BLaER1 (cell line): ENCODE data around the gene PARD3B.

Experiments used
- H3K27ac ChIP-seq: shearing (Covaris generic); formaldehyde crosslinking; 2 replicates; pipeline ENCODE4 v1.8.1; 2022
- H3K27me3 ChIP-seq: shearing (Covaris generic); formaldehyde crosslinking; 2 replicates; pipeline ENCODE4 v1.8.1; 2022
- H3K36me3 ChIP-seq: shearing (Covaris generic); formaldehyde crosslinking; 2 replicates; pipeline ENCODE4 v1.8.1; 2022
- H3K4me1 ChIP-seq: shearing (Covaris generic); formaldehyde crosslinking; 2 replicates; pipeline ENCODE4 v1.8.1; 2022
- H3K4me2 ChIP-seq: shearing (Covaris generic); formaldehyde crosslinking; 2 replicates; pipeline ENCODE4 v1.8.1; 2022
- H3K4me3 ChIP-seq: shearing (Covaris generic); formaldehyde crosslinking; 2 replicates; pipeline ENCODE4 v1.8.1; 2022
- H3K9ac ChIP-seq: shearing (Covaris generic); formaldehyde crosslinking; 2 replicates; pipeline ENCODE4 v1.8.1; 2022
- H3K9me3 ChIP-seq: shearing (Covaris generic); formaldehyde crosslinking; 2 replicates; pipeline ENCODE4 v1.8.1; 2022
- H4K20me1 ChIP-seq: shearing (Covaris generic); formaldehyde crosslinking; 2 replicates; pipeline ENCODE4 v1.8.1; 2022
- Cebpa-rat ChIP-seq: shearing (Covaris generic); IDR thresholded peaks from 2 replicates; pipeline ENCODE4 v1.8.1; 2022

PARD3B gene

GRCh38 chr2:205613970-205614559 lies 1068.8 kb downstream of the PARD3B start:
- Histone ChIP-seq H3K36me3 (no peaks in the 10 kb centered on the region), H3K9me3 (peaks cover 4% of the 10 kb centered on the region; the same call in 1 of the 2 replicates), H3K9ac (no peak overlapping the region), H4K20me1 (no peaks in the 10 kb centered on the region), H3K27ac (no peak overlapping the region), H3K4me1 (peaks cover 15% of the 10 kb centered on the region), H3K4me2 (no peak overlapping the region), H3K4me3 (no peak overlapping the region), H3K27me3 (no peaks in the 10 kb centered on the region)
- no peak for TF ChIP-seq Cebpa-rat

GRCh38 chr2:205614965-205615364 lies 1069.7 kb downstream of the PARD3B start:
- no peak overlapping the region for H3K9ac ChIP-seq

GRCh38 chr2:205617905-205618304 lies 1072.6 kb downstream of the PARD3B start:
- Histone ChIP-seq H3K4me1 (peaks cover 7% of the 10 kb centered on the region), H3K9ac (no peak overlapping the region), H4K20me1 (no peaks in the 10 kb centered on the region), H3K36me3 (no peaks in the 10 kb centered on the region), H3K4me2 (no peak overlapping the region), H3K9me3 (peaks cover 4% of the 10 kb centered on the region; the same call in 1 of the 2 replicates), H3K27me3 (no peaks in the 10 kb centered on the region), H3K27ac (no peak overlapping the region), H3K4me3 (no peak overlapping the region)
- TF ChIP-seq Cebpa-rat, result no peak

More at GRCh38 chr2:205614965-205615364, 1069.7 kb downstream of the PARD3B start:
- no peak for TF ChIP-seq Cebpa-rat
- Histone ChIP-seq H3K27ac (no peak overlapping the region), H3K4me1 (peaks cover 13% of the 10 kb centered on the region), H3K4me2 (no peak overlapping the region), H3K4me3 (no peak overlapping the region), H4K20me1 (no peaks in the 10 kb centered on the region), H3K9me3 (peaks cover 4% of the 10 kb centered on the region; the same call in 1 of the 2 replicates), H3K36me3 (no peaks in the 10 kb centered on the region), H3K27me3 (no peaks in the 10 kb centered on the region)

DNA sequence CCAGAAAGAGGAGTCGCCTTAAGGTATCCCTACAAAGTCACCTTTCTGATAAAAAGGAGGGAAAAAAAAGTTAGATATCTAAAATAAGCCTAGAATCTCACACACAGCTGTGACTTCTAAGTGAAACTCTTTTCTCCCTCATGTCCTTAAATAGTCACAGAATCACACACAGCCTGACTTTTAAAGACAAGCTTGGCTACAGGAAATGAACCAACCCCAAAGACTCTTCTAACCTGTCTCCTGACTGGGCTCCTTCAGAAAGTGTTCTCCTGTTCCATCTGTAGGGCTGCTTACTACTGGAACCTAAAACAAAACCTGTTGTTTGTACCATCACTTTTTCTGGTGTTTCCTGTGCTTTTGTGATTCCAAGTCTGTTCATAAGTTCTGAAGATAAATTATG lies 1074.3 kb downstream of the PARD3B start:
- no peak for TF ChIP-seq Cebpa-rat
- Histone ChIP-seq H3K4me3 (no peak overlapping the region), H3K36me3 (no peaks in the 10 kb centered on the region), H4K20me1 (no peaks in the 10 kb centered on the region), H3K27ac (no peak overlapping the region), H3K9ac (no peak overlapping the region), H3K4me1 (peaks cover 7% of the 10 kb centered on the region; the same call in 1 of the 2 replicates), H3K9me3 (peaks cover 4% of the 10 kb centered on the region; the same call in 1 of the 2 replicates), H3K27me3 (no peaks in the 10 kb centered on the region), H3K4me2 (peak overlapping the region; percentile 31)

DNA sequence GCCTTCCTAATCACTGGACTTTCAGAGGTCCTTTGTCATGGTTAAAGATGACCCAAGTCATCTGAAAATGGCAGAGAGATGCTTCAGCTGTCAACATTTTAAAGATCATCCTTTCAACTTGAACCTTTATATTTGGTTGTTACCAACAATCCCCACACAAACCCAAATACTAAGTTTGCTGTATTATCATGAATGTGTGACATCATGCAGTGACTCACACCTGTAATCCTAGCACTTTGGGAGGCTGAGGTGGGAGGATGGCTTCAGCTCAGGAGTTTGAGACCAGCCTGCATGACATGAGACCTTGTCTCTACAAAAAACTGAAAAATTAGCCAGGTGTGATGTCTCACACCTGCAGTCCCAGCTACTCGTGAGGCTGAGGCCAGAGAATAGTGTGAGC lies 1081.8 kb downstream of the PARD3B start:
- Histone ChIP-seq H4K20me1 (no peaks in the 10 kb centered on the region), H3K4me3 (no peak overlapping the region), H3K9me3 (no peaks in the 10 kb centered on the region), H3K27me3 (no peaks in the 10 kb centered on the region), H3K27ac (no peak overlapping the region), H3K4me2 (no peak overlapping the region), H3K4me1 (peaks cover 9% of the 10 kb centered on the region; the same call in 1 of the 2 replicates), H3K9ac (no peak overlapping the region), H3K36me3 (no peaks in the 10 kb centered on the region)
- no peak for TF ChIP-seq Cebpa-rat

DNA sequence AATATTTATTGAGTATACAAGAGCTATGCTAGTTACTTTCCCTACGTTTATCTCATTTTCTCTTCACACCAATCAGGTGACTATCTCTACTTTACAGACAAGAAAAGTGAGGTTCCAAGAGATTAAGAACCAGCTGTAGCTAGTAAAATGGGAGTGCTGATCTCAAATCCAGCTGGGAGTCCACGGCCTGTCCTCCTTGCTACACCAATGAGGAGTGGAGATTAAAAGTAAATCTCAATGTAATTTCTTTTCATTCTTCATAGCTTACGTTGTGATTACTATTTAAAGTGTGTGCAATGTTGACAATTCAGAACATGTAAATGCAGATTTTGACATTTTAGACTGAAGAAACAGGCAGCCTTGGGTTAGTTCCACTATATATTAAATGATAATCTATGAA lies 1083.1 kb downstream of the PARD3B start:
- no peak for TF ChIP-seq Cebpa-rat

DNA sequence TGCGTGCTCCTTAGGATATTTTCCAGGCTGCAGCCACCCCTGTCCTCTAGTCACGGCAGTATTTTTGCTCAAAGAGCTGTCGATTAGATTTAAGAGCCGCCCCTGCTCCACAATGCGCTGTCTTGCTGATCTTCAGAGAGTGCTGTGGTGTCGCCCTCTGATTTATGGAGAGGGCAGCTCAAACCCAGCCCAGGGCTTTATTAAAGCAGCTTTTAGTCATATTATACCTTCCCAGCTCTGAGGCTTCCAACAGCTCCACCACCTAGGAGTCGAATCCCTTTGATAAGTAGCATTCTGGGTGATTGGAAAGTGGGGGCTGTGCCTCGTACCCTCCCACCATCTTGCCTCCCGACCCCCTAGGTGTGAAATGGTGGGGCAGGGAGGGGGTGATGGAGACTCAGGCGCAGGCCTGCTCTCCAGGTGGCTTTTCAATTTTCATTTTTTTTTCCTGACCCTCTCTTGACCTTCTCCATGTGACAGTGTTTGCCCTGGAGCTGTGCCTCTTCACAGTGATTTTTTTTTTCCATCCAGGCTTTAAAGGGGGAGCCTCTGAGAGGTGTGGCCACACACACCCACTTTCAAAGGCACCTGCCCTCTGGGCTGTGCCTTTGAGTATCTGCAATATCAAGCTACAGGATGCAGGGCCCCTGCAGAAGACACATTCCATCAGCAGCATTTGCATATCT lies 1084.0 kb downstream of the PARD3B start:
- Histone ChIP-seq H3K9ac (no peak overlapping the region), H3K4me3 (no peak overlapping the region), H3K9me3 (no peaks in the 10 kb centered on the region), H3K4me1 (peaks cover 9% of the 10 kb centered on the region; the same call in 1 of the 2 replicates), H3K4me2 (no peak overlapping the region), H3K27me3 (no peaks in the 10 kb centered on the region), H4K20me1 (no peaks in the 10 kb centered on the region), H3K27ac (no peak overlapping the region), H3K36me3 (no peaks in the 10 kb centered on the region)
- no peak for TF ChIP-seq Cebpa-rat

More for the DNA sequence above, 1083.1 kb downstream of the PARD3B start:
- Histone ChIP-seq H3K36me3 (no peaks in the 10 kb centered on the region), H3K27me3 (no peaks in the 10 kb centered on the region), H3K4me3 (no peak overlapping the region), H3K4me2 (no peak overlapping the region), H3K9me3 (no peaks in the 10 kb centered on the region), H3K9ac (no peak overlapping the region), H3K27ac (no peak overlapping the region), H3K4me1 (peaks cover 9% of the 10 kb centered on the region; the same call in 1 of the 2 replicates), H4K20me1 (no peaks in the 10 kb centered on the region)

- Histone ChIP-seq H3K4me2 (no peak overlapping the region), H3K27me3 (no peaks in the 10 kb centered on the region), H3K4me1 (no peaks in the 10 kb centered on the region), H3K36me3 (no peaks in the 10 kb centered on the region), H3K9me3 (no peaks in the 10 kb centered on the region), H3K4me3 (no peak overlapping the region), H3K27ac (no peak overlapping the region), H4K20me1 (no peaks in the 10 kb centered on the region), H3K9ac (no peak overlapping the region)
- TF ChIP-seq Cebpa-rat, result no peak
Observed at GRCh38 chr2:205633994-205634393, 1088.7 kb downstream of the PARD3B start.

DNA sequence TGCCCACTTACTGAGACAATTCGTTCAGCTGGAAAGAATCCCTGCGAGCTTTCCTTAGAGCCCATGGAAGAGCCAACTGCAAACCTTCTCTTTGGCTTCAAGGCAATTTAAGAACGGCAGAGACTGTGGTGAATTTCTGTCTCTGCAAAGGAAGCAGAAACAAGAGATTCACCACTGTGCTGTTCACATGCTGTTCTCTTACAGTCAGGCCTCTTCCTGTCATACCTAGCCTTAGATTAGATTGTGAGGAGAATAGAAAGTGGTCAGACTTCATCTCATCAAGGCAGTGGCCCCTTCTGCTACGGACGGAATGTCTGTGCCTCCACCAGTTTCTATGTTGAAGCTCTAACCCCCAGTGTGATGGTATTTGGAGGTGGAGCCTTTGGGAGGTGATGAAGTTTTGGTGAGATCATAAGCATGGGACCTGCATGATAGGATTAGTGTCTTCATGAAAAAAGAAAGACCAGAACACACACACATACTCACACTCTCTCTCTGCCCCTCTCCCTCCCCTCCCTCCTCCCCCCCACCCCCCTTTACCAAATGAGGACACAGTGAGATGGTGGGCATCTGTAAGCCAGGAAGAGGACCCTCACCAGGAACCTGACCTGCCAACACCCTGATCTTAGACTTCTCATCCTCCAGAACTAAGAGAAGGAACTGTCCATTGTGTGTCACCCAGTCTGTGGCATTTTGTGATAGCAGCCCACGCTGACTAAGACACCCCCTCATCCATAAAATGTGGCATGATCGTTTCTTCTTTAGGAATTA lies 1091.5 kb downstream of the PARD3B start:
- Histone ChIP-seq H3K4me2 (no peak overlapping the region), H3K4me1 (peaks cover 5% of the 10 kb centered on the region; the same call in 1 of the 2 replicates), H3K9me3 (peaks cover 10% of the 10 kb centered on the region), H3K27me3 (no peaks in the 10 kb centered on the region), H3K4me3 (no peak overlapping the region), H3K27ac (no peak overlapping the region), H3K36me3 (no peaks in the 10 kb centered on the region), H4K20me1 (no peaks in the 10 kb centered on the region), H3K9ac (no peak overlapping the region)
- TF ChIP-seq Cebpa-rat, result no peak

DNA sequence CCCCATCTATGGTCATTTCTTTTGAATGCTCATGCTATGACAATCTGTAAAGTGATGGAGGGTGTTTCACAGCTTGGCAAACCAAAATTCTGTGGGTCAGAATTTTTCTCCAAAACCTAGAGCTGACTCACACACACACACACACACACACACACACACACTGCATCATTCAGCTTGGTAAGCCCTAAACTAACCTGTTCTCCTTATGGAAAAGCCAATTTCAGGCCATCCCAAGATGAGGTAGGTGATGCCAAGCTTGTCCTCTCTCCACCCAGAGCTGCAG lies 1092.0 kb downstream of the PARD3B start:
- Histone ChIP-seq H3K4me2 (no peak overlapping the region), H3K36me3 (no peaks in the 10 kb centered on the region), H4K20me1 (no peaks in the 10 kb centered on the region), H3K4me3 (no peak overlapping the region), H3K4me1 (peaks cover 5% of the 10 kb centered on the region; the same call in 1 of the 2 replicates), H3K9ac (no peak overlapping the region), H3K27me3 (no peaks in the 10 kb centered on the region), H3K27ac (no peak overlapping the region), H3K9me3 (peaks cover 10% of the 10 kb centered on the region)
- TF ChIP-seq Cebpa-rat, result no peak
